Ishikawa (cell line): ENCODE data around the gene TNS3.

Experiments used
- CEBPB ChIP-seq: IDR thresholded peaks from 2 replicates; pipeline ENCODE4 v1.6.1; 2012
- EGR1 ChIP-seq: IDR thresholded peaks from 2 replicates; pipeline ENCODE4 v1.6.1; 2012
- EP300 ChIP-seq: IDR thresholded peaks from 2 replicates; pipeline ENCODE4 v1.6.1; 2012; ENCODE audit warnings: borderline replicate concordance
- TAF1 ChIP-seq: IDR thresholded peaks from 2 replicates; pipeline ENCODE4 v1.6.1; 2012; ENCODE audit warnings: low read depth, mild to moderate bottlenecking
- YY1 ChIP-seq: IDR thresholded peaks from 2 replicates; pipeline ENCODE4 v1.6.1; 2012; ENCODE audit warnings: low read depth
- TF ChIP-seq, protein P1 (sequence below): IDR thresholded peaks from 2 replicates; pipeline ENCODE4 v1.6.1; 2012; ENCODE audit warnings: low read depth, mild to moderate bottlenecking

DNA sequence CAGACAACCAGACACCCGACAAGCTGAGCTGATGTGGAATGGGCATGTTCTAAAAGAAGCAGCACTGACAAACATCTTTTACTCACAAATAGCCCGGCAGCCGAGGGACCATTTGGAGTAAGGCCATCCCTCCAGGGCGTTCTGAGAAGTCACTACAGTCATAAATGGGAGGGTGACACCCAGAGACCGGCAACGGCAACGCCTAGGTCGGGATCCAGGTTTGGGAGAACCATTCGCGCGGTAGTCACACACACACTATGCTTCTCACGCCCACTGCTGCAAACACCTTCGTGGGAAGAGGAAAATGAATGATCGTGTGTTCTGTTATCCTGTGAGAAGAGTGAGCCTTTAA is 9.8 kb downstream of the TNS3 start:
- no peak for TF ChIP-seq EP300
- TF ChIP-seq CEBPB, result no peak
- TF ChIP-seq EGR1, result no peak
- TF ChIP-seq, protein P1, sequence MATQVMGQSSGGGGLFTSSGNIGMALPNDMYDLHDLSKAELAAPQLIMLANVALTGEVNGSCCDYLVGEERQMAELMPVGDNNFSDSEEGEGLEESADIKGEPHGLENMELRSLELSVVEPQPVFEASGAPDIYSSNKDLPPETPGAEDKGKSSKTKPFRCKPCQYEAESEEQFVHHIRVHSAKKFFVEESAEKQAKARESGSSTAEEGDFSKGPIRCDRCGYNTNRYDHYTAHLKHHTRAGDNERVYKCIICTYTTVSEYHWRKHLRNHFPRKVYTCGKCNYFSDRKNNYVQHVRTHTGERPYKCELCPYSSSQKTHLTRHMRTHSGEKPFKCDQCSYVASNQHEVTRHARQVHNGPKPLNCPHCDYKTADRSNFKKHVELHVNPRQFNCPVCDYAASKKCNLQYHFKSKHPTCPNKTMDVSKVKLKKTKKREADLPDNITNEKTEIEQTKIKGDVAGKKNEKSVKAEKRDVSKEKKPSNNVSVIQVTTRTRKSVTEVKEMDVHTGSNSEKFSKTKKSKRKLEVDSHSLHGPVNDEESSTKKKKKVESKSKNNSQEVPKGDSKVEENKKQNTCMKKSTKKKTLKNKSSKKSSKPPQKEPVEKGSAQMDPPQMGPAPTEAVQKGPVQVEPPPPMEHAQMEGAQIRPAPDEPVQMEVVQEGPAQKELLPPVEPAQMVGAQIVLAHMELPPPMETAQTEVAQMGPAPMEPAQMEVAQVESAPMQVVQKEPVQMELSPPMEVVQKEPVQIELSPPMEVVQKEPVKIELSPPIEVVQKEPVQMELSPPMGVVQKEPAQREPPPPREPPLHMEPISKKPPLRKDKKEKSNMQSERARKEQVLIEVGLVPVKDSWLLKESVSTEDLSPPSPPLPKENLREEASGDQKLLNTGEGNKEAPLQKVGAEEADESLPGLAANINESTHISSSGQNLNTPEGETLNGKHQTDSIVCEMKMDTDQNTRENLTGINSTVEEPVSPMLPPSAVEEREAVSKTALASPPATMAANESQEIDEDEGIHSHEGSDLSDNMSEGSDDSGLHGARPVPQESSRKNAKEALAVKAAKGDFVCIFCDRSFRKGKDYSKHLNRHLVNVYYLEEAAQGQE, result no peak
- TF ChIP-seq YY1, result no peak
- no peak for TF ChIP-seq TAF1
